Hippocampal formation (tissue), 2 donors: ENCODE results near the gene KRTAP5-2.
A peak's percentile ranks its signal among the peaks of the same experiment; 100 is the strongest.

Source experiments
- DNase-seq, 2 donors: peaks; one replicate each; lab custom pipeline; 2025; lab: John Stamatoyannopoulos, UW

KRTAP5-2 gene

DNA sequence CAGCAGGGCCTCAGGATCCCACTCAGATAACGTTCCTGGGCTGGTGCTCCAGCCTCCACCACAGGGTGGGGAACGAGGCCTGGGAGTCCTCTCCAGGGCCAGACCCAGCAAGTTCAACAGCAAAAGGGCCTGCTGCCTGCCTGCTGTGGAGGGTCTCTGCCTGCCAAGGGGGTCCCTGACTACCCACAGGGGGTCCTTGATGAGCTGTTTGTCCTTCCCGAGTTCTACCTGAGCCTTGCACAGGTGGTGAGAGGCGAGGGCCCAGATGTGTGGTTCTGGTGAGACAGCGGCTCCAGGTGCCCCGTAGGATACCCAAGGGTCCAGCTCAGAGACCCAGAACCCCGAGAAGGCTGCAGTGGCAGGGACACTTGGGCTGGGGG lies 30.4 kb downstream of the KRTAP5-2 start:
- no peak for DNase-seq

- no peak for DNase-seq
Observed at GRCh38 chr11:1567052-1567720, 30.9 kb downstream of the KRTAP5-2 start.

DNA sequence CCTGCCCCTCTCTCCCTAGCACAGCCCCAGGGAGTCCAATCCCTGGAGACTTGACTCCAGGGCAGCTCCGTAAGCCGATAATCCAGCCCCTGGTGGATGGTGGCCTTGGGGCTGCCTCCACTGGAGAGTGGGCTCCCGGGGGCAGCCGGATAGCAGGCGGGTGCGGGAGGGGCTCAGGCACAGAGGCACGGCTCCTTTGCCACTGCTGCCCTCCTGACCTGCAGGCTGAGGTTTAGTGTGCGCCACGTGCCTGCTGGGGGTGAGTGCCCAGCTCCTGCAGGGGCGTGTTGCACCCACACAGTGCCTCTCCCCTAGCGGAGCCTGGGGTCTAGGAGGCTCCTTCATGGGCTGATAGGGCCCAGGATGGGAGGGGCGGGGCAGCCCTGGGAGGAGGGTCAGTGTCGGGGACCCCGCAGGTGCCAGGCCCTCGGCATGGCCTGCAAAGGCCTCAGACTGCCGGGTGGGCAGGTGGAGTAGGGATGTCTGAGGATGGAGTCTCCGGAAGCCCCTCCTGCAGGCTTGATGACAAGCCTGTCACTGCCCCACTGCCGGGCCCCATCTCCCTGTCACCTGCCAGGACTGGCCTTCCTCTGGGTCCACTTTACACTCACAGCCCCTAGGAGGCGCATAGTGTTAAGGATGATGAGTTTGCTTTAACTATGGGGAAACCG lies 31.6 kb downstream of the KRTAP5-2 start:
- DNase-seq: no peak

DNA sequence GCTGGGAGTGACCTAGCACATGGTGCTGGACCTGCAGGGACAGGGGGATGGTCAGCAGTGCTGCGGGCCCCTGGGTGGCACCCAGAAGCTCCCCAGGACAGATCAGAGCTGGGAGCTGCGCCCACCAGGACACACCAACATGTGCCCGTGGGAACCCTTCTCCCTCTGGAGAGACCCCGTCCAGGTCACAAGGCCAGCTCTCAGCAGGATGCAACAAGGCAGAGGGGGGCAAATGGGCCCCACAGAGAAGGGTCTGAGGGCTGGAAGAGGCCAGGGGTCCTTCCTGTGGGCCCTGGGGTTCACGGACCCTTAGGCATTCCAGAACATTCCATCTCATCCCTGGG lies 32.2 kb downstream of the KRTAP5-2 start:
- no peak for DNase-seq

- no peak for DNase-seq
Observed at GRCh38 chr11:1565173-1565903, 32.8 kb downstream of the KRTAP5-2 start.

DNA sequence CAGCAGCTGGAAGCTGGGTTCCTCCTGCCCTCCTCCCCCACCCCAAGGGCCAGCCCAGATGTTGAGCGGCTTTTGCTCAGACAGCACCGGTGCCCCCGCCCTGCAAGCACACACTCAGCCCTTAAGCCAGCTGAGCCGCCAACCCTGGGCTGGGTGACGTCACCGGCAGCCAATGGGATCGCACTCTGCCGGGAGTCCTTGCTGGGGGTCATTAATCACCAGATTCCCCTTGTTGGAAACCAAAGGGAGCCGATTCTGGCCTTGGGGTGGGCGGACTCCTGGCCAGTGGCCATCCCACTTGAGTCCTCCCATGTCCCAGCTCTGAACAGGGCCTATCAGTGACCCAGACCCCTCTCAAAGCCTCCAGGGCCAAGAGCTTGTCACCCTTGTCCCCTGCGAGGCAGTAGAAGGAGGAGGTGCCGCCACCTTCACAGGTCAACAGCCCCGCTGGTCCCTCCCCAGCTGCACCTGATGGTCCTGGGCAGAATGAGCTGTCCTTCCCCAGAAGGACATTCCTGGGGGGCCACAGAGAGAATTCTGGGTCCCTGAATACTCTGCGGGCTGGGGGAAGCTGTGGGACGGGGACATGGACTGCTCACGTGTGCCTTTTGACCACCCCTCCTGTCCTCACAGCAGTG lies 33.4 kb downstream of the KRTAP5-2 start:
- DNase-seq: no peak

- no peak for DNase-seq
Observed at GRCh38 chr11:1563697-1564534, 34.2 kb downstream of the KRTAP5-2 start.

DNA sequence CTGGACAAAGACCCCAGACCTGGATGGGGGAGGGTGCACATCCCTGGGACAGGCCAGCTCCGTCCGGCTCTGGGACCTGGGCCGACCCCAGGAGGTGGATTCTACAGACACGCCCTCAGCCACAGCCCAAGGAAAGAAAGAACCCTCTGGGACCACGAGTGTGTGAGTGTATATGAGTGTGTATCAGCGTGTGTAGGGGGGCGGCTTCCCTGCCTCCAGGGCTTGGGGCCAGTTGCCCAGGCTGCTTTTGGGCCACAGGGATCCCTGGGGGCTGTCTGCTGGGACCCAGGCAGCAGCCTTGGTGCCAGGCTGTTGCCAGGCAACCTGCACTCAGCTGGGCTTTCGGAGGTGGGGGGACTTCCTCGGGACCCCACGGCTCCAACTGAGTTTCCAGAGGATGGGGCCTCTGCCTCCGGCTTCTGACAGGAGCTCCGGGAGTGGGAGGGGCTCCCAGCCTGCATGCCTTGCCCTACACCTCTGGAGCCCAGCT lies 34.9 kb downstream of the KRTAP5-2 start:
- no peak for DNase-seq

DNA sequence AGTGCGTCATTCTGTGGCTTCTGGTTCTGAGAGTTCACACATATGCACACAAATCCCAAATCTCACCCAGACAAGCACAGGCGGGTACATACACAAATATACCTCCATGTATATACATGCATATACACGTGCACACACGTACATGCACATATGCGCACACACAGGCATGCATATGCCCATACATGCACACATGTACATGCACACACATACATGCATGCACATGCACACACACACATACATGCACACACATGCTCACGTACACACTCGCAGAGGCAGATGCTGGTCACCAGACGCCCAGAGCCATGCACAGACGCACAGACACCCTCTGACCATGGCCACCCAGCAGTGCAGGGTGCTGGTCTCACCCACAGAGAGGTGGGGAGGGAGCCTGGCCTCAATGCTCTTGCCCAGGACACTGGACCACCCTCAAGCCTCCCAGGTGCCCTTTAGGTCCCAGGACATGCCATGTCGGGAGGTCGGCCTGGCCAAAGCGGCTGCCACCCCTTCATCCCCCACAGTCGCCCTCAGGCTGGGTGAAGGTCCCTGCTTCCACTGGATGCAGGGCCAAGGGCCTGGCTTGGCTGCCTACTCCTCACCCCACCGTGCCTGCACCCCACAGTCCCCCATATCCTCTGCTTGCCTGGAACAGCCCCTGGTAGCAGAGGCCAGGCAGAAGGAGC lies 35.5 kb downstream of the KRTAP5-2 start:
- no peak for DNase-seq

- DNase-seq: no peak
Observed at GRCh38 chr11:1561955-1562354, 36.1 kb downstream of the KRTAP5-2 start.

- DNase-seq: no peak
Observed at GRCh38 chr11:1561266-1561665, 36.8 kb downstream of the KRTAP5-2 start.

GRCh38 chr11:1560649-1561251 lies 37.3 kb downstream of the KRTAP5-2 start:
- DNase-seq: no peak

GRCh38 chr11:1560002-1560648 lies 38.0 kb downstream of the KRTAP5-2 start:
- no peak for DNase-seq

DNA sequence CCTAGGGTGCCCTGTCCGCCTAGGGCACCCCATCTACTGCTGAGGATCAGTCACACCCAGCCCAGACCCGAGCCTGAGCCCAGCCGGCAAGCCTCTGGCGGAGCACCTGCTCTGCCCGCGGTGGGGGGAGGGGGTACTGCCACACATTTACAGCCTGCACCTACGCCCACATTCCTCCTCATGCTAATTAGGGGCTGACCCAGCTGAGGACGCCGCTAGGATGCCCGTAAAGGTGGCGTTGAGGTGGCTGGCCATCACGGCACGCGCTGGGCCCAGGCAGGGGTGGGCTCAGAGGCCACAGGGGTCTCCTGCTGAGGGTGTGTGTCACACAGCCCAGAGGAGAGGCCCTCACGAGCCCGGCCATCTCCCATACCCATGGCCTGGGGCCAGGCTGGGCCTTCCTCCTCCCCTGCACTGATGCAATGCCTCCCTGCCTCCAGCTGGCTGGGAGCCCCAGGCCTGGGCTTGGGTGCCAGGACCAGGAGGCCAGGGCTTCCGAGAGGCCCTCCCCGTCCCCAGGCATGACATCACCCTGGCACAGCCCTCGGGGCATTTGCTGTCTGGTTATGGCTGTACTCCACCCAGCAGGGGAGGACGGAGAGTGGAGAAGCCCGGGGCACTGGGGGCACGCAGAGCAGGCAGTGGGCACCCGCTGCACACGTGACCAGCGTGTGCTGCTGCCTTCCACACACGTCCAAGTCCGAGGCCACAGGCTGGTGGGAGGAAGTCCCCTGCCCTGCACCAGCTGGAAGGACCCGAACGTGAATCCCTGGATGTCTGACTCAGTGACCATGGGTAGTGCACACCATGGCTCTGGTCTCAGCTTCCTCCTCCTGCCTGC lies 38.8 kb downstream of the KRTAP5-2 start:
- DNase-seq: peak; percentile 90 to 91

- DNase-seq: no peak
Observed at GRCh38 chr11:1558775-1559110, 39.4 kb downstream of the KRTAP5-2 start.

GRCh38 chr11:1557904-1558774 lies 40.0 kb downstream of the KRTAP5-2 start:
- no peak for DNase-seq

- DNase-seq: no peak
Observed at GRCh38 chr11:1557051-1557884, 40.8 kb downstream of the KRTAP5-2 start.
